GM19438 (cell line): ENCODE measurements around the gene PRKAR1B.
A peak's percentile ranks its signal among the peaks of the same experiment; 100 is the strongest.

Experiments
- ATAC-seq: cut with Tn5 transposase; IDR thresholded peaks from one replicate; pipeline ENCODE4 v1.9.1; 2021; ENCODE audit warnings: low read depth; ENCODE audit not compliant: unreplicated experiment

PRKAR1B gene

GRCh38 chr7:727104-727805, at the start of gene PRKAR1B:
Gene PRKAR1B, minus strand, starts transcription at chr7:727281. Its CDS starts 15,776 bp downstream, at chr7:711505.
- peak; percentile 35 for ATAC-seq

DNA sequence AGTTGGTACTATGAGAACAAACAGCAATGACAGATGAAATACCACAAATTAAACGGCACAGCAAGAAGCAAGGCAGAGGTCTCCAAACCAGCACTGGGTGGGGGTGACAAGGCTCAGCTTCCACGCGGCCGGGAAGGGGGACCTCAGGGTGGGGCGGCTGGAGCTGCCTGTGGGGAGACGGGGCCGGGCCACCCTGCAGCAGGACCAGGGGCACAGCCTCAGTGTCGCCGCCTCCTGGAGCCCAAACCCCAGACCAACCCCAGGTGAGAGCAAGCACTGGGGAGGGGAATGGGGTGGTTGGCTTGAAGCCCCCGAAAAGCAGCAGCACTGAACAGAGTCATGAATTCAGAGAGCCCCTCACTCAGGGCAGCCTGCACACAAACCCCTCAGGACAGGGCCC, 49.3 kb upstream of the PRKAR1B start:
- ATAC-seq = no peak

GRCh38 chr7:774161-775109, 47.4 kb upstream of the PRKAR1B start:
- no peak for ATAC-seq

DNA sequence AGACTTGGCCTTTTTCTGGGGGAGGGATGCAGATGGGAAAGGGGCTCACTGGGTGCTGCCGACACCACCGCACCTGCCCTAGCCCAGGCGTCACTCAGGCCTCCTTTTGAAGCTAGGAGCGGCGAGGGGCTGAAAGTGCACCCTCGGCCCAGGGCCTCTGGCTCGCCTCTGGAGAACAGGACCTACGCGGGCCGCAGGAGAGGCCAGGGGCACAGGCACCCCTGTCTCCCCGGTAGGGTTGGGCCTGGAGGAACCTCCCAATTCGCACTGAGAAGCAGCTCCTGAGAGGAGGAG, 46.5 kb upstream of the PRKAR1B start:
- ATAC-seq = no peak

DNA sequence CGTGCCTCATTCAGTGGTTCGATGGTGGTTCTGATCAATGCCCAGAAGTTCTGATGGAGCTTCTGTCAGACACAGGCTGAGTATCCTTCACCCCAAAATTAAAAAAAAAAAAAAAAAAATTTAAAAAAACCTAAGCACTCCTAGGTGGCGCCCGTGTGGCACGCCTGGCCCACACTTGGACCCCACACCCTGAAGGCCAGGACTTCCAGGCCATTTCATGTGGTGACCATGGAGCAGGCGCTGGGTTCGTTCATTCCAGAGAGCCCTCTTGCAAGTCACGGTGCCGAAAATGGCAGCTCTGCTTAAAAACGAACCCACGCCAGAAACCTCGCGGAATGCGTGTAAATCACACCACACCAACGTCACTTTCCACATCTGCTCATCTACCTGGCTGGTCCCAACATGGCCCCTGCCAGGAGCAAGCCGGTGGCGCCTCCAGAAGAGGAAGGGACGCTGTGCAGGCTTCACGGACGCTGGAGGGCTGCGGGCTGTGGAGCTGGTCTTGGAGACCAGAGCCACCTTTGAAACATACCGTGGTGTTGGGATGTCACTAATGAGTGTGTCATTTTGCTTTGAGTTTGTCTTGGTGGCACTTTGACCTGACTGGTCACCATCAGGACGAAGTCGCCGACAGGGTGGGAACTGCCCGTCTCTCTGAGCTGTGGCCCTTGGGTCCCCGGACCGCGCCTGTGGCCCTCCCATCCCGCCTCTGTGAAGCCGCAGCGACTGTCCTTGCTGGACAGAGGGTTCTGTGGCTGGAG, 46.0 kb upstream of the PRKAR1B start:
- no peak for ATAC-seq

GRCh38 chr7:772392-772791, 45.3 kb upstream of the PRKAR1B start:
- ATAC-seq = no peak

GRCh38 chr7:772005-772294, 44.9 kb upstream of the PRKAR1B start:
- no peak for ATAC-seq

DNA sequence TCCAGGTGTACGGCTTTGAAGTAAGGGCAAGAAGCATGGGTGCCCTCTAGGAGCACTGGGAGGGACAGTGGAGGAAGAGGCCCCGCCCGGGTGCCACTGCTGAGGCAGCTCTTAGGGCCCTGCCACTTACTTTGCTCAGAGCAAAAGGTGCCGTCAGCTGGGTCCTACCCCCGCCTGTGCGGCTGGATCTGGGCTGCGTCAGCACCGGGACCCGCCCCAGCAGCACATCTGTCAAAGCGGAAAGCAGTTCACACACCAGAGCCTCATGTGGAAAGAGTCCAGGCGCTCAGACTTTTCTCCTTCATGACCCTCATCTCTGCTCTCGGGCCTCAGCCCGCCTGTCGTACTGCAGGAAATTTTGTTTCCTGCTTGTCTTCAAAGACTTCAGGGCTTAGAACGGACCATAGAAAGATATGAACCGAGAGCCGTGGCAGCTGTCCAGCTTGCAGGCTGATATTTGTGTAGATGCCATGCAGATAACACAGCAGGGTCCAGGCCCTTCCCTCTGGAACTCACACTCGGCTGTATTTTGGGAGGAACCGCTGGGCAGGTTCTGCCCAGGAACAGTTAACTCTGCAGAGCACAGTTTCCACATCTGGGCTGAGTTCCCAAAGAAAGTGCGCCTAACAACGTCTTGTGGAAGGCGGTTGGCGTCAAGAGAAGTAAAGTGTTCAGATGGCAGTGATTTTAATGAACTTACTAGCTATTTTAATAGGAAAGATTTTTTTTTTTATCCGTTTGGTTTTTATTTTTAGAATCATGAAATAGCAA, 44.3 kb upstream of the PRKAR1B start:
- no peak for ATAC-seq

DNA sequence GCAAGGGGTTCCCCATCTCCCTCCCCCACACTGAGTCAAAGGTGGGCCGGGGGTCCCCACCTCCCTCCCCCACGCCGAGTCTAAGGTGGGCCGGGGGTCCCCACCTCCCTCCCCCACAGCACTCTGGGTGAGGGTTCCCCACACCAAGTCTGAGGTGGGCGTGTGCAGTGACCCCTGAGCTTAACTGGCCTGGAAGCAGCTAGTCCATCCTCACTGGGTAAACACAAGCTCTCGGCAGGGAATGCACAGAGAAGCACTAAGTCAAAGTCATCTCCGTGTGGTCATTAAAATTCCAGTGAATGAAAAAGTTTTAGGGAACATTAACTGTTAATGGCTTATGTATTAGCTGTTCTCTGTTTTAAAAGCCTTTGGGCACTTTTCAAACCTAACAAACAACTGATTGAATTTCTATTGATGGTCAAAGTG, 43.7 kb upstream of the PRKAR1B start:
- no peak for ATAC-seq

DNA sequence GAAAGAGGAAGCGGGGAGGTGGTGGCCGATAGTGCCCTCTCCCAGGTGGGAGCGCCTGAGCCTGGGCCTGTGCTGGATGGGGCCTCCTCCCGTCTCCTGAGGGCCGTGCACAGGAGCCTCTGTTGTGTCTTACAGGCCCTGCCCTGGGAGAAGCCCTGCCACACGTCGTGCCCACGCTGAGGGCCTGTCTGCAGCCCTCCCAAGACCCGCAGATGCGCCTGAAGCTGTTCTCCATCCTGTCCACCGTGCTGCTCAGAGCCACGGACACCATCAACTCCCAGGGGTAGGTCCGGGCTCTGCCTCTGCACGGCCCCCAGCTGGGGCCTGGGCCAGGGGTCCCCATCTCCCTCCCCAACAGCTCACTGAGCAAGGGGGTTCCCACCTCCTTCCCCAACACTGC, 43.3 kb upstream of the PRKAR1B start:
- no peak for ATAC-seq

DNA sequence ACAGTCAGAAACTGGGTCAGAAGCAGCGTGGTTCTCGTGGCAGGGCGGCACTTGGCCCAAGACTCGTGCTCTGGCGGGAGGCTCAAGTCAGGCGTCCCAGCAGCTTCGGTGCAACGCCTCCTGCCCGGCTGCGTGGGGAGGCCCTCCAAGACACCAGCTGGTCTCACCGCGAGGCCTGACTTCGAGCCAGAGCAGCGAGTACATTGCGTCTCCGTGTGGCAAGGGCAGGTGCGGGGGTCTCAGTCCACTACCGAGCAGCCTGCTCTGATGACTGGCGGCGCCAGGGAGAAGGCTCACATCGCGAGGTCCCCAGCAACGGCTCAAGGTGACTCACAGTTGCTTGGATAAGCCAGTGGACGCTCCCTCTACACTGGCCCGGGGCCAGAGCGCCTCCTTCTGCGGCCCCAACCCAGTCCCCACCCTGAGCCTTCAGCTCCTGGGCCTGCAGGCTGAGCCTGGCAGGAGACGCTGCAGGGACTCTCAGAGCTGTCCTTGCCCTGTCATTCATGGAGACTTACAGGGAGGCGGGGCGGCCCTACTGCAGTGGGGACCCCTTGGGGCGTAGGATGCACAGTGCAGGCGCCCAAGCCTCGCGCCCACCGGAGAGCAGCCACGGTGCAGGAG, 41.9 kb upstream of the PRKAR1B start:
- ATAC-seq = no peak

- no peak for ATAC-seq
Observed at GRCh38 chr7:767941-768731, 41.1 kb upstream of the PRKAR1B start.

- no peak for ATAC-seq
Observed at GRCh38 chr7:767580-767940, 40.5 kb upstream of the PRKAR1B start.

GRCh38 chr7:765383-765782, 38.3 kb upstream of the PRKAR1B start:
- ATAC-seq = no peak

GRCh38 chr7:763762-764161, 36.7 kb upstream of the PRKAR1B start:
- no peak for ATAC-seq

- ATAC-seq = no peak
Observed at GRCh38 chr7:762885-763284, 35.8 kb upstream of the PRKAR1B start.

DNA sequence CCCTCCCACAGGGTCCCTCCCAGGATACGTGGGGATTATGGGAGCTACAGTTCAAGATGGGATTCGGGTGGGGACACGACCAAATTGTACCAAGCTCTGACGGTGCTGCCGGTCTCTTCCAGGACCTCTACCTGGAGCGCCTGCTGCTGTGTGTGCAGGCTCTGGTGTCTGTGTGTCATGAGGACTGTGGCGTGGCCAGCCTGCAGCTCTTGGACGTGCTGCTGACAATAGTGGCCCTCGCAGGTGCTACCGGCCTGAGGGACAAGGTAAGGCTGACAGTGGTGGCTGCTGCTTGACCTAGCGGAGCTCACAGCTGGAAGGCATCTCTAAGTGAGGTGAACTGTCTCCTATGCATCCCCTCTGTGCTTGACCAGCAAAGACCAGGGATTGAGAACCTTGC, 34.5 kb upstream of the PRKAR1B start:
- no peak for ATAC-seq

GRCh38 chr7:761101-761500, 34.0 kb upstream of the PRKAR1B start:
- ATAC-seq = no peak

- no peak for ATAC-seq
Observed at GRCh38 chr7:760006-760405, 32.9 kb upstream of the PRKAR1B start.

GRCh38 chr7:759569-759968, 32.5 kb upstream of the PRKAR1B start:
- ATAC-seq = no peak
